Limb (tissue), 2 donors: ENCODE results near the gene ASTN1.
"Not testable (repeated sequence)": the region's sequence is repeated elsewhere in the genome, so short reads cannot be mapped to it uniquely, and the experiment has no call there.

Experiments
- DNase-seq, 2 donors: peaks; one replicate each; pipeline ENCODE4 v3.0.0-alpha.2; 2016; ENCODE audit errors: extremely low spot score in 2 of 2

The ASTN1 gene

GRCh38 chr1:177106614-177107365 is 57.7 kb downstream of the ASTN1 start:
- no peak for DNase-seq

DNA sequence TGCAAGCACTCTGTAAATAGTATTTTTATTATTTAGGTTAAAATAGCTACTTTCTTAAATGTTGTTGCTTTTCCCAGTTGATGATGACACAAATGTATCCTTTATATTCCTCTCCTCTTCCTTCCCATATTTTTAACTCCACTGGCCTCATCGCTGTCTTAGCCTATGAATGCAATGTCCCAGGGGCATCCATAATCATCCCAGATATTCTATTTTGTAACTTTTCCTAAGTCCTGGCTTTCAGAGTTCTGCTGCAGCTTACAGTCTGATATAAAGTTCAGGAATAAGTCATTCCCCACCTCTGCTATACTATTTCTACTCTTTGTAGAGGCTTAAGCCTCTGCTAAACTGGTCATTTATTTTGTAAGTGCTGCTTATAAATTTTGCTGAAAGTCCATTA is 58.3 kb downstream of the ASTN1 start:
- DNase-seq, result no peak

DNA sequence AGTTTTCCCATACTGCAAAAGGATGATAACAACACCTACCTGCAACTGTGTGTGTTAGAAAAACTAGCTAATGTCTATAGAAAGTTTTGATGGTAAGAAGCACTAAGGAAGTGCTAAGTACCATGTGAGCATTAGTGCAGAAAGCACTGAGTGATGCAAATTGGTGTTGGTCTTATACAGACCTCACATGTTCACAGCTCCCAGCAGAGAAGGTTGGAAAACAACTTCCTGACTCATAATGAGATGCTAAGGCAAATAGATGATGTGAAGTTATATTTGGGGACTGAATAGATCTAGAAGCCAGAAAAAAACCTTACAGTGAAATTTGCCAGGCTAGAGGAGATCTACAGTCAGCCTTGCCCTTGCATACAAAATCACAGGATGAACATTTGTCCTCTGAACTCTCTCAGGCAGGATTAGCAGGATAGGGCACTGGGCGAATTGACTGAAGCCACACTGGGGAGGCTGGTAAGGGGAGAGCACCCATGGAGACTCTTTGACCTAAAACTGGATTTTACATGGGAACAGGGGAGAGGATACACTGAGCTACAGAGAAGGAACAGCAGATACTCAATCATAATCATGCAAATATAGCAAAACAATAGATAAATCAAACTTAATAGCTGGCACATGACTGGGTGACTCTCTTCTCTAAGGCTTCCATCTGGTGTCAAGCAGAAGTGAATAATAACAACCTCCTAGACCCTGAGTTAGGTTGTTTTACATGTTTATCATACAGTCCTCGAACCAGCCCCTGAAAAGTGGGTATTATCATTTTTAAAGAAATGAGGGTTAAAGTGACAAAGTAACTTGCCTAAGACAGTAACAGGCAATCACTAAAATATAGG is 61.3 kb downstream of the ASTN1 start:
- DNase-seq, result no peak

GRCh38 chr1:177092001-177092400 is 72.5 kb downstream of the ASTN1 start:
- no peak for DNase-seq

DNA sequence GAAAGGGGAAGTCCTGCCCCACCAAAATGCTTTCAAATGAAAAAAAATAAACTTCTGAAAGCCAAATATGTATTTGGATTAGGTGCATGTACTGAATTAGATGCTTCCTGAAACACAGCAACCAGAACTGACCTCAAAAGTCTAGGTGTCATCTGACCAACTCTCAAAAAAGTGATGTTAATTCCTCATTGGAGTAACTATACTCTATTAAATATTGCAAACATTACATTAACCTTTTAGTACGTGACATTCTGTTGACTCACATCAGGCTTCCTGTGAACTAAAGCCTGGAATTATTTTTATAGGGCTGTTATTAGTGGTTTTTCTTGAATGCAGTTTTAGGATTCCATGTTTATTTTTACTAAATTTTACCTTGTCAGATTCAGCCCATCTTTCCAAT is 73.5 kb downstream of the ASTN1 start:
- DNase-seq, result no peak

- no peak for DNase-seq
Measured at GRCh38 chr1:177088966-177089365, 75.5 kb downstream of the ASTN1 start.

GRCh38 chr1:177082855-177083693 is 81.4 kb downstream of the ASTN1 start:
- no peak for DNase-seq

DNA sequence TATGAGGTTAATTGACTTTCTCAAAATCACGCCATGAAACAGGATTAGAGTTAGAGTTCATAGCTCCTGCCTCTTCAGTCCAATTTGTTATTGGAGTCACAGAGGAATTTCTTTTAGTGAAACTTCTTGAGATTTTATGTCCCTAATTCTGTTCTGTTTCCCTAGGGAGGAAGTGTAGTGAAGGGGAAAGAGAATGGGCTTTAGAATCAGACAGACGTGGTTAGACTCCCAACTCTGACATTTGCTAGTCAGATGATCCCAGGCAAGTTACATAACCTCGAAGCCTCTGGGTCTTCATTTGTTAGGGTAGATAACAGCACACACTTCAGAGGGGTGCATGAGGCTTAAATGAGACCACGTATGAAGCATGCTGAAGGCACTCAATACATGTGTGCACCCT is 83.9 kb downstream of the ASTN1 start:
- no peak for DNase-seq

DNA sequence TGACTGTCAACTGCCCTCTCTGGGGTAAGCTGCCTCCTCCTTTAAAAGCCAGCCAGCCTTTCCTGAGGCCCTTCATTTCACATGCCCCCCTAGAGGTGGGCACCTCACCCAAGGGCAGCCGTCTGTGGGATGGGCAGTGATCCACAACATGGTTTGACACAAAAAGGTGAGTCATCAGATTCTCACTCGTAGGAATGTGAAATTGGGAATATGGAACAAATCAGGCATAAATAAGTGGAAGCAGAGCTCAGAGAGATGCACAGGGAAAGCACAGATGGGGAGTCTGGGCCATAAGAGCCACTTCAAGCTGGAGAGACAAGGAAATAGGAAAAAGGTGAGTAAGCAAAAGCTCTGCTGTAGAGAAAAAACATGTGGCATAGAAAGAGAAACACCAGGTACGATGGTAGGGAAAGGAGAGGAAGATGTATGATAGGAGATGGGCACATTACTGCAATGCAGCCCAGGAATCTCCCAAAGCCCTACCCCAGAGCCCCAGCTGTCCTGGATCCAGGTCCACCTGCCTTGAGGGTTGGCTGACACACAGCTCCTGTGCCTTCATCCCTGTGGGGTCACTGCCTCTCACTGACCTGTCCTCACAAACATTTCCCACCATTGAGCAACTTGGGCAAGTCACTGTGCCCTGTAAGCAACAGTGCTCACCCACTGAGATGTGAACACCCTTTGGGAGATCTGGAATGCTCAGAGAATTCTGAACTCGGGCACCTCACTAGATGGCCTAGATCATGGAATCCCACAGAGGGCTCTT is 86.6 kb downstream of the ASTN1 start:
- no peak for DNase-seq

DNA sequence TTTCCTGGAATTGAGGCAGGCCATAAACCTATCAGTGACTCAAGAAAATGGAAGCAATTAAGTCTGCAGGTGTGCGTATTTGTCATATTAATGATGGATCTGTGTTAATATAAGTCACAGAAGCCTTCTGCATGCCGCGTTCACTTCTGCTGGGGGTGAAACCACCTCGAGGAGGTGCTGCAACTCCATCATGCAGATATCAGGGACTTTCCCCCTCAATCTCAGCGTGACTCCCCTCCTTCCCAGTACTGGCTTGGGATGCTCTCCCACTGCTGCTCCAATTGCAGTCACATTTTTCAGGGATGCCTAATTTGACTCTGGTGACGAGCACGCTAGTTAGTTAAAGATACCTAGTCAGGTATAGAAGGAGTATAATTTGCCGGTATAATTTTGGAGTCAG is 87.5 kb downstream of the ASTN1 start:
- DNase-seq, result no peak

GRCh38 chr1:177074811-177075210 is 89.7 kb downstream of the ASTN1 start:
- not testable (repeated sequence) for DNase-seq

DNA sequence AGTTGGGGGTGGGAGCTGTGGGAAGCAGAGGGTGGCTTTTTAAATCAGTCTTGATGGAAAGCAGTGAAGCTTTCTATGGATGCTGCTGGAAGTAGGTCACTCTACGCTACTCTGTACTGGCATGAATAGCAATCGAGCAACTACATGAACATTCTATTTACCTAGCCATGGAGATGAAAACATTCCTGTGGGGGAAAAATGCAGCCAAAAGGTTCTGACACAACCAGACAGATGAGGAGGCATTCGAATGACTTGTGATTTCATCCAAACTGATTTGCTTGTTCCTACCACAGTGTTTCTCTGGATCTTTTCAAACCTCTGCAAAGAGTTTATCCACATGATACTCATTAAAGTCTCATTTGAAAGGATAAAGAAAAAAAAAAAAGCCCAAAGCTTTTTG is 95.0 kb downstream of the ASTN1 start:
- no peak for DNase-seq

DNA sequence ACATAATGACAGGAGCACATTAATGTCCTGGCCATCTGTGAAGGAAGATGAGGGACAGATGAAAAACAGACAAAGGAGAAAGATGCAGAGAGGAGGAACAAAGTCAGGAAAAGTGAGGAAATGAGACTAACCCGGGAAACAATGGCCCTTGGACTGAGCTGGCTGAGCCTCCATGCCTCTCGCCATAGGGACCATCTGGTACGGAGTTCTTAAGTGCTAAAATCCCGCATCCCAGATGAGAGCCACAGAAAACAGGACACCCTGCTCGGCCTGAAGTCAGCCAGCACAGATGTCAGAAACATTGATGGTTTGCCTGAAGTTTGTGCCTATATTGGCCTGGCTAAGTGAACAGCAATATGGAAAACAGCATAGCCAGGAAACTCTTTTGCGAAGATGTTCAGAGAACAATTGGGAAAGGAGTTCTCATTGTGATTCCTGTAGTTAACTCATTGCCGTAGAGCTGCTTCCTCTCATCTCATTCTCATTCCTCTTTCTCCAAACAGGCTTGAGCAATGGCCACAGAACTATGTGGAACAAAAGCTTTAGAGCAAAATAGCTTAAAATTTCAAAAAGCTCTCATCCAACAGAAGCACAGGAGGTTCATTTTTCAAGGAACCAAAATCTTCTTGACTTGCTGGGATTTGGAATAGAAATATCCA is 96.6 kb downstream of the ASTN1 start:
- no peak for DNase-seq

DNA sequence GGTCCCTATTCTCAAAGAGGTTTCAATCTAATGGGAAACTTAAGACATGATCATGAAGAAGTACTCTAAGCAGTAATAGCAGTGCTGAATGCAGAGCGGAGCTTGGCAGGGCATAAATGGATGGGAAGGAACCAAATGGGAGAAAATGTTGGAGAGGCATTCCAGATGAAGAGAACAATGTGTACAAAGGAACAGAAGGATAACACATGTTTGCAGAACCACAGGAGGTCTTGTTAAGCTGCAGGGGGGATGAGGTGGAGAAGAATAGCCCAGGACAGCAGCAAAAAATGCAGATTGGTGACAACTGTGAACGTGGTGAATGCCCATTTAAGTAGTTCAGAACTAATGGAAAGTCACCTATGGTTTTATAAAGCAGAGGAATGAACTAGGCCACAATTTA is 99.1 kb downstream of the ASTN1 start:
- no peak for DNase-seq

DNA sequence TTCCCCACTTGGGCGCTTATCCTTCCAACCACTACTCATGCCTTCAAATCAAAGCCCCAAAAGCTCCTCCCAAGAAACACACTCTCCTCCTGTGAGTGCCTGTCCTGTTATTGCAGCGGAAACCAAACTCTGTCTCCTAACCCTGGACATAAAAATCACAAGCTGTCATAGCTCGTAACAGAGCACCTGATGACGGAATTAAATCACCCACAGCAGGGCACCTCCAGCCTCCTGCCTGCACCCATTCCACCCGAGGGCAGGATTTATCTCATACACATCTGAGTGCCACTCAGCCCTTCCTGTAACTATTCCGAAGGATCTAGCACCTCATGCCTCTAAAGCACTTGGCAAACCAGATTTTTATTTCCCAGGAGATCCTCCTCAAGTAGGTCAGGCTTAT is 100.9 kb downstream of the ASTN1 start:
- no peak for DNase-seq

DNA sequence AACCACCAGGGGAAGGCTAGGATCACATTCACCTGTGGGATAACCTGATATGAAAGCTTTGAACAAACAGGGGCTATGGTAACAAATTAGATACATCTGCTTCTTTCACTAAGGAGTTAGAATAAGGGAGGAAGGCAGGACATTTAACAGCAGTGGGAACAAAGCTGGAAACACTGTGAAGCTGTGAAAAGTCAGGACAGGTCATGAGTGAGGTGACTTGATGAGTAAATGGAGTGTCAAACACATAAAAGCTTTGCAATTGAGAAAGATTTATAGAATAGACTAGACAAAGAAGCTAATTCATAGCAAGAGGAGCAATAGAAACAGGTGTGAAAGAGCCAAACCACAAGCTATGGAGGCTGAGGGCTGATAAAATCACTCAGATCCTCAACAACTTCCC is 110.0 kb downstream of the ASTN1 start:
- no peak for DNase-seq

GRCh38 chr1:177053648-177054047 is 110.9 kb downstream of the ASTN1 start:
- DNase-seq, result no peak

DNA sequence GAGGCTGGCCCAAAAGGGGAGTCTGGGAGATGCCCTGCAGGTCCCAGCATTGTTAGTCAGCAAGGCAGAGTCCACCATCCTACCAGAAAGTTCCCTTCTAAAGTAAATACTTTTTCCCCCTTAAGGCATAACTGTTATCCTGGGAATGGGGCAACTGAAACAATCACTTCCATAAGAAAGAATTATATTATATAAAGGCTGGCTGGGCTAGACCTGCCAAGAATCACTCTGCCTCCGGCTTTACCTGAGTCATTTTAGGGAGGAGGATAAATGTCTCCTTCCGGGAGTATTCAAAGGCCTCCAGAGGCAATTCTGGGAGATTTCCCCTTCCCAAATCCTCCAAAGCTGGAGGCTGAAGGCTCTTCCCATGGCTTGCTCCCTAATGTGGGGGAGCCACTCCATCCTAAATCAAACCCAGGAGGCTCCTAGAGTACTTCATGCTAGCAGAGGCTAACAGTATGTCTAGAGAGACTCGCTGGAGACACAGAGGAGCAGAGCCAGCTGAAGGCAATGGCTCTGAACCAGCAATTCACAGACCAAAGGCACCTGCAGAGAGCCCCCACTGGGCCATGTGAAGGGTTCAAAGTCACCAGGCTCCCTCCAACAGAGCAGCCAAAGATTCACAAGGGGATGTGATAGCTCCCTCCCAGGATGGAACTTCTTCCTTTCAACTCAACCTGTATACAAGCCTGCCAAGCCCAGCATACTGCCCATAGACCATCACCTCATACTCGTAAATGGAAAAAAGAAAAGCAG is 116.0 kb downstream of the ASTN1 start:
- DNase-seq, result no peak

DNA sequence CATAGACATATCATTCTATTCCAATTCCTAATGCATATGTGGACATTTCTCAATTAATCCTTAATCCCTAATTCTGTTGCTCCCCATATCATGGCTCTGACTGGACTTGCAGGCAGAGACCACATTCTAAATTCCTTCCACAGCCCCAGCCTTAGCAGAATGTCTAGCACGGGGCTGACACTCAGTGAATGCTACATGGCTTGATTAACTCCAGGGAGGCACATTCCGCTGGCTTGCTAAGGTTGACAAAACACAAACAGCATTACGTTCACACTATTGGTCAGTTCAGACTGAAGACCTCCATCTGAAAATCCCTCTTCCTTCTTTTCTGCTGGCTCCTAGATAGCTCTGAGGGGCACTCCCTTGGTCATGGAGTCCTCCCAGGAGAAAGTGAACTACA is 119.4 kb downstream of the ASTN1 start:
- no peak for DNase-seq

DNA sequence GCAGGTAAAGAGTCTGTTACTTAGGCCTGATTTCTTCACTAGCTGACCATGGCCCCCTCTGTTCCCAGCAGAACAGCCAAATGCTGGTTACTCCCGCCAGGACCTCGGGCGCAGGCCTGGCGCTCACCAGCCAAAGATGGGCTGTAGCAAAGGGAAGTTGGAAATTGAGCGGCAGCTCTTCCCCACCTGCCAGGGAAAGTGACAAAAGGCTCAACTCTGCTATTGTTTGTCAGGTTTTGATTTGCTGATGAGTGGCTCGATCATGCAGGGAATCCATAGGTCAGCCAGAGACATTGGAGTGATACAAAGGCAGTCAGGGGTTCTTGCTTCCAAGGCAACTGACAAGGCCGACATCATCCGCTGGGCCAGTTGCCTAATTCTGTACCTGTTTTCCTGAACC is 120.1 kb downstream of the ASTN1 start:
- DNase-seq, result no peak
